ENCODE data around the gene STXBP5.

DNA sequence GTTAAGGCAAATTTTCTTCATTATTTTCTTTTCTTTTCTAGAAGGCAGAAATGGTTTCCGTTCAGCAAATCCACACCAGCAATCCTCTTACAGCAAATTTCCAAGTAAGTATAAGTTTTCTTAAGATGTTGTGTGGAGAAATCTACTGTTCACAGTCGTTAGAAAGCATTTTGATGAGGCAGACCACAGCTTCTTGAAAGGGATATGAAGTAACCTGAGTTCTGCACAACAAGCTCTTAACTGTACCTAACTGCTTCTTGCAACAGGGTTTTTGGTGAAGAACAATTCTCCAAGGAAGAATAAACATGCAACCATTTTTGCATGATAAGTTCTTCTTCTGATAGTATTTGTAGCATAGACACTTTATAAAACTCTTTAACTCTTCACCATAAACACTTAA lies 45.3 kb upstream of the STXBP5 start:
- TF ChIP-seq, protein P1, sequence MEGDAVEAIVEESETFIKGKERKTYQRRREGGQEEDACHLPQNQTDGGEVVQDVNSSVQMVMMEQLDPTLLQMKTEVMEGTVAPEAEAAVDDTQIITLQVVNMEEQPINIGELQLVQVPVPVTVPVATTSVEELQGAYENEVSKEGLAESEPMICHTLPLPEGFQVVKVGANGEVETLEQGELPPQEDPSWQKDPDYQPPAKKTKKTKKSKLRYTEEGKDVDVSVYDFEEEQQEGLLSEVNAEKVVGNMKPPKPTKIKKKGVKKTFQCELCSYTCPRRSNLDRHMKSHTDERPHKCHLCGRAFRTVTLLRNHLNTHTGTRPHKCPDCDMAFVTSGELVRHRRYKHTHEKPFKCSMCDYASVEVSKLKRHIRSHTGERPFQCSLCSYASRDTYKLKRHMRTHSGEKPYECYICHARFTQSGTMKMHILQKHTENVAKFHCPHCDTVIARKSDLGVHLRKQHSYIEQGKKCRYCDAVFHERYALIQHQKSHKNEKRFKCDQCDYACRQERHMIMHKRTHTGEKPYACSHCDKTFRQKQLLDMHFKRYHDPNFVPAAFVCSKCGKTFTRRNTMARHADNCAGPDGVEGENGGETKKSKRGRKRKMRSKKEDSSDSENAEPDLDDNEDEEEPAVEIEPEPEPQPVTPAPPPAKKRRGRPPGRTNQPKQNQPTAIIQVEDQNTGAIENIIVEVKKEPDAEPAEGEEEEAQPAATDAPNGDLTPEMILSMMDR (IDR thresholded peaks at IDR 0.05), result no peak
- no peak for TF ChIP-seq NRF1 (IDR thresholded peaks at IDR 0.05; ENCODE audit: low read depth, low read length)
- TF ChIP-seq, protein P2, sequence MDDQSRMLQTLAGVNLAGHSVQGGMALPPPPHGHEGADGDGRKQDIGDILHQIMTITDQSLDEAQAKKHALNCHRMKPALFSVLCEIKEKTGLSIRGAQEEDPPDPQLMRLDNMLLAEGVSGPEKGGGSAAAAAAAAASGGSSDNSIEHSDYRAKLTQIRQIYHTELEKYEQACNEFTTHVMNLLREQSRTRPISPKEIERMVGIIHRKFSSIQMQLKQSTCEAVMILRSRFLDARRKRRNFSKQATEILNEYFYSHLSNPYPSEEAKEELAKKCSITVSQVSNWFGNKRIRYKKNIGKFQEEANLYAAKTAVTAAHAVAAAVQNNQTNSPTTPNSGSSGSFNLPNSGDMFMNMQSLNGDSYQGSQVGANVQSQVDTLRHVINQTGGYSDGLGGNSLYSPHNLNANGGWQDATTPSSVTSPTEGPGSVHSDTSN (IDR thresholded peaks at IDR 0.05), result no peak

Data from SK-N-SH (cell line).